ENCODE measurements around the gene GPR108.

DNA sequence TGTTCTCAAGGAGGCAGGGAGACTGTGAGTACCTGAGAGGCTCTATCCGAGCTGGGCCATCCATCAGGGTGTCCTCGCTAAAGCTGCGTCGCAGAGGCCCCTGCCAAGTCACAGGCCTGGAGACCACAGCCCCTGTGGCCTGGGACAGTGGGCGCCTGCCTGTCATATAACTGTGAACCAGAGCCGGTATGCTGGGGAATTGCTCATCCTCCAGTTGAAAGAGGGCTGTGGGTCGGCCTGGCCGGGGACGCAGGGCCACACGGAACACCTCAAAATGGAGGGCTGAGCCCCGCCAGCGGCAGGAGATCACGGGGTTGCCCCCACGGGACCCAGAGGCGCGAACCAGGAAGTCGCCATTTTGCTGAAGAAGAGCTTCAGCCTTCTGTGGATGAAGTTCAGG lies 23.2 kb upstream of the GPR108 start:
- TF ChIP-seq, protein P1, sequence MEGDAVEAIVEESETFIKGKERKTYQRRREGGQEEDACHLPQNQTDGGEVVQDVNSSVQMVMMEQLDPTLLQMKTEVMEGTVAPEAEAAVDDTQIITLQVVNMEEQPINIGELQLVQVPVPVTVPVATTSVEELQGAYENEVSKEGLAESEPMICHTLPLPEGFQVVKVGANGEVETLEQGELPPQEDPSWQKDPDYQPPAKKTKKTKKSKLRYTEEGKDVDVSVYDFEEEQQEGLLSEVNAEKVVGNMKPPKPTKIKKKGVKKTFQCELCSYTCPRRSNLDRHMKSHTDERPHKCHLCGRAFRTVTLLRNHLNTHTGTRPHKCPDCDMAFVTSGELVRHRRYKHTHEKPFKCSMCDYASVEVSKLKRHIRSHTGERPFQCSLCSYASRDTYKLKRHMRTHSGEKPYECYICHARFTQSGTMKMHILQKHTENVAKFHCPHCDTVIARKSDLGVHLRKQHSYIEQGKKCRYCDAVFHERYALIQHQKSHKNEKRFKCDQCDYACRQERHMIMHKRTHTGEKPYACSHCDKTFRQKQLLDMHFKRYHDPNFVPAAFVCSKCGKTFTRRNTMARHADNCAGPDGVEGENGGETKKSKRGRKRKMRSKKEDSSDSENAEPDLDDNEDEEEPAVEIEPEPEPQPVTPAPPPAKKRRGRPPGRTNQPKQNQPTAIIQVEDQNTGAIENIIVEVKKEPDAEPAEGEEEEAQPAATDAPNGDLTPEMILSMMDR (IDR thresholded peaks at IDR 0.05): no peak
- no peak for TF ChIP-seq POLR2A (IDR thresholded peaks at IDR 0.05)

All from adrenal gland (tissue), 5 donors.